ENCODE results near the gene NMNAT2. TPM values are rescaled to one million over a fixed set of nuclear protein-coding genes. Genes with fewer than 3 reads are reported as not detected.

Gene NMNAT2
- total and polyA plus RNA-seq, 2 donors from 2014 or later = 0.17 to 2.0 TPM

DNA sequence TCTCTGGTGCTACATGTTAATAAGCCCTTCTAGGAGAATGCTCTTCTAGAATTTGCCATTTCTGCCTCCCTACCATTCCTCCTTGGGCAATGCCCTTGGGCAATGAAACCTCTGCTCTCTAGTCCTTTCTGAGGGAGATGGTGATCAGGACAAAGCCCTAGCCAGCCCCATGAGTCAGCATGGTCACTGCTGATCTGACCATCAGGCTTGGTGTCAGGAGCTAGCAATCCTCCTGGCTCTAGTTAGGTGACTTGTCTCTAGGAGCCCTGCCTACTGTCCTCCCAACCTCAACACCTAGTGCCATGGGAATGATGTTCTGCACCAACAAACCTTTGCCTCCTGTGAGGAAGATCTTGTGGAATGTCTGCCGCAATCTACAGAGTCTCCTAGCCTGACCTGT lies 89.8 kb downstream of the NMNAT2 start:
- DNase-seq (no peak), FAIRE-seq (no peak)
- intact Hi-C loops (cut with DNase I) = no loop called here
- Histone ChIP-seq H3K4me3 (ENCODE audit: low read length in 3 of 3) (no peak overlapping the region), H3K27ac (ENCODE audit: low read depth in 2 of 2, low read length in 2 of 2) (no peak overlapping the region), H3K9ac (ENCODE audit: low read length in 3 of 3) (no peak overlapping the region), H3K4me1 (ENCODE audit: control insufficient read depth in 2 of 3, insufficient read depth in 2 of 3, low read depth in 1 of 3, low read length in 3 of 3) (peaks cover 0 to 3% (median 0%) of the 10 kb centered on the region in 3 donors), H3K27me3 (ENCODE audit: control insufficient read depth, insufficient read depth, low read length) (no peaks in the 10 kb centered on the region), H3K9me3 (ENCODE audit: control insufficient read depth in 2 of 3, insufficient read depth in 1 of 3, low read length in 3 of 3) (no peaks in the 10 kb centered on the region), H3K36me3 (ENCODE audit: control insufficient read depth in 2 of 3, insufficient read depth in 3 of 3, low read length in 3 of 3) (no peaks in the 10 kb centered on the region)
- TF ChIP-seq, protein P1, sequence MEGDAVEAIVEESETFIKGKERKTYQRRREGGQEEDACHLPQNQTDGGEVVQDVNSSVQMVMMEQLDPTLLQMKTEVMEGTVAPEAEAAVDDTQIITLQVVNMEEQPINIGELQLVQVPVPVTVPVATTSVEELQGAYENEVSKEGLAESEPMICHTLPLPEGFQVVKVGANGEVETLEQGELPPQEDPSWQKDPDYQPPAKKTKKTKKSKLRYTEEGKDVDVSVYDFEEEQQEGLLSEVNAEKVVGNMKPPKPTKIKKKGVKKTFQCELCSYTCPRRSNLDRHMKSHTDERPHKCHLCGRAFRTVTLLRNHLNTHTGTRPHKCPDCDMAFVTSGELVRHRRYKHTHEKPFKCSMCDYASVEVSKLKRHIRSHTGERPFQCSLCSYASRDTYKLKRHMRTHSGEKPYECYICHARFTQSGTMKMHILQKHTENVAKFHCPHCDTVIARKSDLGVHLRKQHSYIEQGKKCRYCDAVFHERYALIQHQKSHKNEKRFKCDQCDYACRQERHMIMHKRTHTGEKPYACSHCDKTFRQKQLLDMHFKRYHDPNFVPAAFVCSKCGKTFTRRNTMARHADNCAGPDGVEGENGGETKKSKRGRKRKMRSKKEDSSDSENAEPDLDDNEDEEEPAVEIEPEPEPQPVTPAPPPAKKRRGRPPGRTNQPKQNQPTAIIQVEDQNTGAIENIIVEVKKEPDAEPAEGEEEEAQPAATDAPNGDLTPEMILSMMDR (IDR thresholded peaks at IDR 0.05; ENCODE audit: borderline replicate concordance, extremely low read depth, insufficient read depth) = no peak

GRCh38 chr1:183327434-183328290 lies 90.5 kb downstream of the NMNAT2 start:
- Histone ChIP-seq H3K9me3 (ENCODE audit: control insufficient read depth in 2 of 3, insufficient read depth in 1 of 3, low read length in 3 of 3) (no peaks in the 10 kb centered on the region), H3K36me3 (ENCODE audit: control insufficient read depth in 2 of 3, insufficient read depth in 3 of 3, low read length in 3 of 3) (no peaks in the 10 kb centered on the region), H3K27me3 (ENCODE audit: control insufficient read depth, insufficient read depth, low read length) (no peaks in the 10 kb centered on the region), H3K27ac (ENCODE audit: low read depth in 2 of 2, low read length in 2 of 2) (no peak overlapping the region), H3K4me1 (ENCODE audit: control insufficient read depth in 2 of 3, insufficient read depth in 2 of 3, low read depth in 1 of 3, low read length in 3 of 3) (peaks cover 0 to 3% (median 0%) of the 10 kb centered on the region in 3 donors), H3K9ac (ENCODE audit: low read length in 3 of 3) (no peak overlapping the region), H3K4me3 (ENCODE audit: low read length in 3 of 3) (no peak overlapping the region)
- FAIRE-seq = no peak
- DNase-seq = no peak
- intact Hi-C loops (cut with DNase I) = no loop called here
- TF ChIP-seq, protein P1 (IDR thresholded peaks at IDR 0.05; ENCODE audit: borderline replicate concordance, extremely low read depth, insufficient read depth) = no peak

DNA sequence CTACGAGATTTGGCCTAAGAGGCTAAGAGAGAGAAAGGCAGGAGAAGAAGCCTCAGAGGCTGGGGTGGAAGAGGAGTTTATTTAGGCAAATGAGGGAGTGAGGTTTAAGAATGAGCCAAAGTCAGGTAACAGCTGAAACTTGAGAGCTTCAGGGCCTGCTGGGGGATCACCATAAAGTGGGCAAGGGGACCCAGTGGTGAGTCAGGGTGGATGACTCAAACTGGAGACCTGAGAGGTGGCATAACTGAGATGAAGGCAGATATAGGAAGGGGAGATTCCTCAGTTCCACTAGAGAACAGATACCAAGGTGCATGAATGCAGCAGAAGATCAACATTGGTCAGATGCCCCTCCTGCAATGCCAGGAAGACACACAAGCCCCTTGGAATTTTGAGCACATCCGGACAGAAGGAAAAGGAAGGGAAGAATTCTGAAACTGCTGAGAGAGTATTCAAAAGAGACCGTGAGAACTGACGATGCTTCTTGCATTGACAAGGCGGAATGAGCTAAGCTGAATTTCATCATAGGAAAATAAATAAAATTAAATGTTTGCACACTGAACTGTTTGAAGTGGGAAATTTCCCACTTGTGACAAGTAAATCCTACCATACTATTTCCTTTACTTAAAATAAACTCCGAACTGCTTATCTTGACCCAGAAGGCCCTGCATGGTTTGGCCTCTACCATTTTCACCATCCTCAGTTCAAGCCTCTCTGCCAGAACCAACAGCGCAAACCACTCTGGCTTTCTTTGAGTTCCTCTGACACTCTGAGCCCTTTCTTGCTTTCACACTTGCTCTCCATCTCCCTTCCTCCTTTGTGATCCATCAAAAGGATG lies 94.1 kb downstream of the NMNAT2 start:
- no peaks in the 10 kb centered on the region for H3K36me3 ChIP-seq (ENCODE audit: control insufficient read depth in 2 of 3, insufficient read depth in 3 of 3, low read length in 3 of 3)
- no peaks in the 10 kb centered on the region for H3K27me3 ChIP-seq (ENCODE audit: control insufficient read depth, insufficient read depth, low read length)
- TF ChIP-seq, protein P1 (IDR thresholded peaks at IDR 0.05; ENCODE audit: borderline replicate concordance, extremely low read depth, insufficient read depth) = no peak
- no peaks in the 10 kb centered on the region for H3K4me1 ChIP-seq (ENCODE audit: control insufficient read depth in 2 of 3, insufficient read depth in 2 of 3, low read depth in 1 of 3, low read length in 3 of 3)
- FAIRE-seq (no peak), DNase-seq (no peak)
- no peak overlapping the region for H3K9ac ChIP-seq (ENCODE audit: low read length in 3 of 3)
- no peaks in the 10 kb centered on the region for H3K9me3 ChIP-seq (ENCODE audit: control insufficient read depth in 2 of 3, insufficient read depth in 1 of 3, low read length in 3 of 3)
- intact Hi-C loops (cut with DNase I) = no loop called here
- H3K4me3 ChIP-seq (ENCODE audit: low read length in 3 of 3) = no peak overlapping the region
- H3K27ac ChIP-seq (ENCODE audit: low read depth in 2 of 2, low read length in 2 of 2) = no peak overlapping the region
